Measurements from ENCODE around the gene FGF14.

DNA sequence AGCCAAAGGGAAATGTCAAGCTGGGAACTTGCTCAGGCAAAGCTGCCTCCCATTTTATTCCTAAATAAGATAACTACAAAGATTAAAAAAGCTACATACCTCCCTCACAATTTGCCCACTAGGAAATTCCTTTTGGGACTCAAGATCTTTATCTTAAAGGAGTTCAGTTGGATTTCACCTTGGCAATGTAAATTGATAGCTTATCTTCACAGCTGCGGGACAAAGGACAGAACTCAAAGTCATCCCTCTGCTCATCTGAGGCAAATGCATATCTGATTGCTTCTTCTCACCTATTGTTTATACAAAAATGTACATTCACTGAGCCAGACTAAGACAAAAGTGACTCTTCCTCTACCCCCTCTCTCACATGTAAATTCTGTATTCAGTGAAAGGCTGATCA, 47.8 kb downstream of the FGF14 start:
- TF ChIP-seq, protein P1, sequence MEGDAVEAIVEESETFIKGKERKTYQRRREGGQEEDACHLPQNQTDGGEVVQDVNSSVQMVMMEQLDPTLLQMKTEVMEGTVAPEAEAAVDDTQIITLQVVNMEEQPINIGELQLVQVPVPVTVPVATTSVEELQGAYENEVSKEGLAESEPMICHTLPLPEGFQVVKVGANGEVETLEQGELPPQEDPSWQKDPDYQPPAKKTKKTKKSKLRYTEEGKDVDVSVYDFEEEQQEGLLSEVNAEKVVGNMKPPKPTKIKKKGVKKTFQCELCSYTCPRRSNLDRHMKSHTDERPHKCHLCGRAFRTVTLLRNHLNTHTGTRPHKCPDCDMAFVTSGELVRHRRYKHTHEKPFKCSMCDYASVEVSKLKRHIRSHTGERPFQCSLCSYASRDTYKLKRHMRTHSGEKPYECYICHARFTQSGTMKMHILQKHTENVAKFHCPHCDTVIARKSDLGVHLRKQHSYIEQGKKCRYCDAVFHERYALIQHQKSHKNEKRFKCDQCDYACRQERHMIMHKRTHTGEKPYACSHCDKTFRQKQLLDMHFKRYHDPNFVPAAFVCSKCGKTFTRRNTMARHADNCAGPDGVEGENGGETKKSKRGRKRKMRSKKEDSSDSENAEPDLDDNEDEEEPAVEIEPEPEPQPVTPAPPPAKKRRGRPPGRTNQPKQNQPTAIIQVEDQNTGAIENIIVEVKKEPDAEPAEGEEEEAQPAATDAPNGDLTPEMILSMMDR (IDR thresholded peaks at IDR 0.05) = no peak
- no peak for TF ChIP-seq POLR2A (IDR thresholded peaks at IDR 0.05)
- no peak for TF ChIP-seq EP300 (IDR thresholded peaks at IDR 0.05)
